ENCODE data around the gene SHISA3. TPM values are rescaled to one million over a fixed set of nuclear protein-coding genes. Genes with fewer than 3 reads are reported as not detected.
A peak's percentile ranks its signal among the peaks of the same experiment; 100 is the strongest.
"Not testable (repeated sequence)": the region's sequence is repeated elsewhere in the genome, so short reads cannot be mapped to it uniquely, and the experiment has no call there.

Gene SHISA3
- total and polyA plus RNA-seq, 10 donors = 0.34 to 1.2 (median 0.53) TPM; not detected in 2

DNA sequence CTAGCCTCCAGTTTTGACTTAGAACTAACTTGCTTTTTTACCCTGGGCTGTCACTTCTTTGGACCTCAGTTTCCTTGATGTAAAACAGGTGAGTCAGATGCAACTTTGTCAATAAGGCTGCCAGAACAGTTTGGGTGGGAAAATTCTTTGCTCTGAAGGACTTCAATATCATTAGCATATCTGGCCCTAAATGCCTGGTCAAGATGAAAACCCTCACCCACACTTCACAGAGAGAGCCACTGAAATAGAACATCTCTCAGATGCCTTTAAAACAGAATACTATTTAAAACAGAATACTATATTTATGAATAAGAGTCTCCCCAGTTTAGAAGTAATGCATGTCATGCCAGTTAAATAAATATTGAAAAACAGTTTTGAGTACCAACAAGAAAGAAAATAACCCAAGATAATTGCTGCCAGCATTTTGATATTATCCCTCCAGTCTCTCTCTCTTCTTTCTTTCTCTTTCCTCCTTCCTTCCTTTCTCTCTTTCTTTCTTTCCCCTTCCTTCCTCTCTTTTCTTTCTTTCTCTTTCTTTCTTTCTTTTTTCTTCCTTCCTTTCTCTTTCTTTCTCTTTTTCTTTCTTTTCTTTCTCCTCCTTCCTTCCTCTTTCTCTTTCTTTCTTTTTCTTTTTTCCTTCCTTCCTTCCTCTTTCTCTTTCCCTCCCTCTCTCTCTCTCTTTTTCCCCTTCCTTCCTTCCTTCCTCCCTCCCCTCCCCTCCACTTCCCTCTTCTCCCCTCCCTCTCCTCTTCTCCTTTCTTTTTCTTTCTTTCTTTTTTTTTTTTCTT, 32.8 kb upstream of the SHISA3 start:
- no peaks in the 10 kb centered on the region for H3K9me3 ChIP-seq
- H3K4me1 ChIP-seq = peaks cover 0 to 5% (median 0%) of the 10 kb centered on the region in 6 donors
- intact Hi-C loops (cut with DNase I; ENCODE audit: low total_unique reads) = no loop called here
- no peaks in the 10 kb centered on the region for H3K27me3 ChIP-seq (replicated peaks in 1 of 7)
- no peak overlapping the region for H3K4me3 ChIP-seq
- H3K36me3 ChIP-seq = no peaks in the 10 kb centered on the region
- no peak for DNase-seq
- no peak overlapping the region for H3K27ac ChIP-seq
- TF ChIP-seq POLR2A (IDR thresholded peaks at IDR 0.05) = no peak
- TF ChIP-seq, protein P1, sequence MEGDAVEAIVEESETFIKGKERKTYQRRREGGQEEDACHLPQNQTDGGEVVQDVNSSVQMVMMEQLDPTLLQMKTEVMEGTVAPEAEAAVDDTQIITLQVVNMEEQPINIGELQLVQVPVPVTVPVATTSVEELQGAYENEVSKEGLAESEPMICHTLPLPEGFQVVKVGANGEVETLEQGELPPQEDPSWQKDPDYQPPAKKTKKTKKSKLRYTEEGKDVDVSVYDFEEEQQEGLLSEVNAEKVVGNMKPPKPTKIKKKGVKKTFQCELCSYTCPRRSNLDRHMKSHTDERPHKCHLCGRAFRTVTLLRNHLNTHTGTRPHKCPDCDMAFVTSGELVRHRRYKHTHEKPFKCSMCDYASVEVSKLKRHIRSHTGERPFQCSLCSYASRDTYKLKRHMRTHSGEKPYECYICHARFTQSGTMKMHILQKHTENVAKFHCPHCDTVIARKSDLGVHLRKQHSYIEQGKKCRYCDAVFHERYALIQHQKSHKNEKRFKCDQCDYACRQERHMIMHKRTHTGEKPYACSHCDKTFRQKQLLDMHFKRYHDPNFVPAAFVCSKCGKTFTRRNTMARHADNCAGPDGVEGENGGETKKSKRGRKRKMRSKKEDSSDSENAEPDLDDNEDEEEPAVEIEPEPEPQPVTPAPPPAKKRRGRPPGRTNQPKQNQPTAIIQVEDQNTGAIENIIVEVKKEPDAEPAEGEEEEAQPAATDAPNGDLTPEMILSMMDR (IDR thresholded peaks at IDR 0.05 in 8 of 11, conservative IDR thresholded peaks at IDR 0.05 in 3 of 11) = no peak
- no peak for TF ChIP-seq POLR2AphosphoS5 (IDR thresholded peaks at IDR 0.05)

DNA sequence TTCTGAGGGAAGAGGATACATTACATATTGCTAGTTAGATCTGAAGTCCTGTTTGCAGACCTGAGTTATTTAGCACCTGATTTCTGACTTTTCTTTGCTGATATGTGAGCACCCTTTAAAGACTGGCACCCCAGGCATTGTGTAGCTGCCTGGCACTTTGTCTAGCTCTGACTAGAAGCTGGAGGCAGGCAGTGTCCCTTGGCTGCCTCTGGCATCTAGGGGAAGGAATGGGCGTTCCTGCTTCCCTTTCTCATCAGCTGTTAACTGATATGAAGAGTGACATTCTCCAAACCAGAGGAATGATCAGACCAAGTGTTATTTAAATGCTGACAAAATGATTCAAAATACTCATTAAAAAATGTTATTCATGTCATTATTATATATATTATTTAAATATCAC, 30.3 kb upstream of the SHISA3 start:
- no peaks in the 10 kb centered on the region for H3K36me3 ChIP-seq
- WGBS, 5 donors = 40 to 63% (median 50%) methylated on average over 1 of the region's 1 CpG
- no peaks in the 10 kb centered on the region for H3K9me3 ChIP-seq
- DNase-seq = no peak
- H3K27ac ChIP-seq = no peak overlapping the region
- H3K4me1 ChIP-seq = no peaks in the 10 kb centered on the region
- intact Hi-C loops (cut with DNase I; ENCODE audit: low total_unique reads) = no loop called here
- H3K4me3 ChIP-seq = no peak overlapping the region
- TF ChIP-seq POLR2A (IDR thresholded peaks at IDR 0.05) = no peak
- no peaks in the 10 kb centered on the region for H3K27me3 ChIP-seq (replicated peaks in 1 of 7)

DNA sequence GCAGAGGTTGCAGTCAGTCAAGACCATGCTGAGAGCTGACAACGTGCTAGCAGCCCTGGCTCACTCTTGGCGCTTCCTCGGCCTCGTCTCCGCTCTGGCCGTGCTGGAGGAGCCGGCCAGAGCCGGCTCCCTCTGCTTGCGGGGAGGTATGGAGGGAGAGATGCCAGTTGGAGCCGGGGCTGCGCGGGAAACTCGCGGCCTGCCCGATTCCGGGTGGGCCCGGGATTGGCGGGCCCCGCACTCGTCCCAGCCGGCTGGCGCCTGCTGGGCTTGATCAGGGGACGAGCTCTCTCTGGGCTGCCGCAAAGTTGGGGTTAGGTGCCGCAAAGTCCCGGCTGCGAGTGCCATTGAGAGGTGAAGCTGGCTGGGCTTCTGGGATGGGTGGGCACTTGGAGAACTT, 27.8 kb upstream of the SHISA3 start:
- TF ChIP-seq, protein P1 (IDR thresholded peaks at IDR 0.05 in 8 of 11, conservative IDR thresholded peaks at IDR 0.05 in 3 of 11) = no peak
- TF ChIP-seq POLR2A (IDR thresholded peaks at IDR 0.05) (no peak), POLR2AphosphoS5 (IDR thresholded peaks at IDR 0.05) (no peak)
- intact Hi-C loops (cut with DNase I; ENCODE audit: low total_unique reads) = no loop called here
- Histone ChIP-seq H3K9me3 (peaks cover 0 to 5% (median 0%) of the 10 kb centered on the region in 8 donors), H3K4me3 (no peak overlapping the region), H3K27ac (no peak overlapping the region), H3K36me3 (no peaks in the 10 kb centered on the region), H3K4me1 (no peaks in the 10 kb centered on the region), H3K27me3 (replicated peaks in 1 of 7) (no peaks in the 10 kb centered on the region)
- no peak for DNase-seq
- 95 to 98% (median 95%) methylated on average over 24 to 27 of the region's 27 CpGs for WGBS, 5 donors

DNA sequence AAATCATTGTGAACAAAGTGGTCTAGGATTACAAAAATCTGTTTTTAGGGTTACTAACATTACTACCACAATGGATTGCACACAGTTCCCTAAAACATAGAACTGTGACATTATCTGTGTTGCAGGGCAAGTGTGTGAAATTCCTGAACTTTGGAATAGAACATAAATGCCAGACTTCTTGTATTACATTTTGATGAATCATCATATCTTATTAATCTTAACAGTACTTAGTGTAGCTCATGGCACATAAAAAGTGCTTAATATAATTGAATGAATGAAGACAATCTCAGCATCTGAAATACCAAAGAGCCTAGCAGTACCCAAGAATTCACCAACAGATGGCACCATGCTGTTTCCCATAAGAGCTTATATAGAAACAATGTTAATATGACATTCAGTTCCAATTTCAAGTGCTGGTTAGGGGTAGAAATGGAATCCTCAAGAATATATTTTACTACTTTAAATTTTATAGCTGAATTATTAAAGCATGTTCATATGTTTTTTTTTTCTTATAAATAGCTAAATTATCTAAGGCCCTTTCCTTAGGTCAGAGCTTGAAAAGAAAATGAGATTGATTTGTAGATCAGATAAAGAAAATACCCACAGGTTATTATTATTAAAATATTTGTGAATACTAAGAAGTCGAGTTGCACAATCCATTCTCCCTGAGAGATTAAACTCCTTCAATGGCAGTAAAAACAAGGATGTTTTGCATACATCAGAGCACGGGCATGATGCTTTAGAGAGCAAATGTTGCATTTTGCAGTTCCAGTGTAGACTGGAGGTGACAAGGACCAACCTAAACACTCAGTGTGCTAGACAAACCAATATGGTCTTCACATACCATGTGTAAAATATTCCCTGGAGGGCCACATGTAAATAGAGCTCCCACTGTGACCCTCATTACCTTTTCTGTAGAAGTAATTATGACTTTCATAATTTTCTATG, 25.7 kb upstream of the SHISA3 start:
- DNase-seq = no peak
- intact Hi-C loops (cut with DNase I; ENCODE audit: low total_unique reads) = loop anchor here (10.0 kb wide), 1 partner anchor 143 kb away; no protein-coding TSS in a partner anchor
- no peak for TF ChIP-seq POLR2A (IDR thresholded peaks at IDR 0.05)
- TF ChIP-seq, protein P1 (IDR thresholded peaks at IDR 0.05 in 8 of 11, conservative IDR thresholded peaks at IDR 0.05 in 3 of 11) = peak in 7 of 11 experiments; percentile 31 to 61 (median 43)
- no peak for TF ChIP-seq POLR2AphosphoS5 (IDR thresholded peaks at IDR 0.05)
- no peak overlapping the region for H3K27ac ChIP-seq
- no peak overlapping the region for H3K4me3 ChIP-seq
- H3K9me3 ChIP-seq = peaks cover 0 to 5% (median 0%) of the 10 kb centered on the region in 8 donors
- 48 to 61% (median 57%) methylated on average over 2 of the region's 2 CpGs for WGBS, 5 donors
- no peaks in the 10 kb centered on the region for H3K27me3 ChIP-seq (replicated peaks in 1 of 7)
- H3K36me3 ChIP-seq = no peaks in the 10 kb centered on the region
- no peaks in the 10 kb centered on the region for H3K4me1 ChIP-seq

DNA sequence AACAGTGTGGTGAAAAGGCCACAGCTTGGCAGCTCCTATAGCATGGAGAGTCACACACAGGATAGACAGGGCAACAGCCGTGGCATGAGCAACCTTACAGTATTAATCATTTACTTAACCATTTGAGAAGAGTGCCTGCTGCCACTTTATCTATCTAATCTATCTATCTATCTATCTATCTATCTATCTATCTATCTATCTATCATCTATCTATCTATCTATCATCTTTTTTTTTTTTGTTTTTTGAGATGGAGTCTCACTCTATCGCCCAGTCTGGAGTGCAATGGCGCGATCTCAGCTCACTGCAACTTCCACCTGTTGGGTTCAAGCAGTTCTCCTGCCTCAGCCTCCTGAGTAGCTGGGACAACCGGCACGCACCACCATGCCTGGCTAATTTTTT, 25.0 kb upstream of the SHISA3 start:
- H3K4me3 ChIP-seq; DNase-seq; H3K9me3 ChIP-seq; H3K36me3 ChIP-seq; H3K27ac ChIP-seq; H3K4me1 ChIP-seq; H3K27me3 ChIP-seq (replicated peaks in 1 of 7): not testable (repeated sequence)
- intact Hi-C loops (cut with DNase I; ENCODE audit: low total_unique reads) = loop anchor here (10.0 kb wide), 1 partner anchor 142 kb away; no protein-coding TSS in a partner anchor
- WGBS, 5 donors = 94 to 98% (median 96%) methylated on average over 6 of the region's 6 CpGs

Measured in spleen (tissue), 11 donors.